Heart left ventricle (tissue), 13 donors: ENCODE results near the gene LRPAP1.
"Not testable (repeated sequence)": the region's sequence is repeated elsewhere in the genome, so short reads cannot be mapped to it uniquely, and the experiment has no call there.

Experiments used
- POLR2A ChIP-seq, 2 donors: fragments of 450-650 bp; IDR thresholded peaks; one replicate each; pipeline ENCODE4 v1.6.1; 2017; ENCODE audit warnings: antibody characterized with exemption in 2 of 2, mild to moderate bottlenecking in 2 of 2, moderate library complexity in 2 of 2
- TF ChIP-seq, protein P1 (sequence below), 12 donors: fragments of 200-600 bp; sonication (generic) in 4 of 12; IDR thresholded peaks; one replicate each; pipeline versions ENCODE4 v1.5.0 to v1.8.0; 2018 to 2022; ENCODE audit warnings: antibody characterized with exemption in 12 of 12, mild to moderate bottlenecking in 5 of 12
- donor health status: ischemic (EF 13 %, LVEDD 7.1; RV severe dilation, severe dysfunction).
- donor health status: DM: no; HTN: yes; CAD: no.
- donor health status: DM: no; HTN: no; CAD: no.
- donor health status: ischemic (EF 25% LVEDD 6.9; RV normal size, moderate dysfunction).
- donor health status: ischemic (EF 25% LVEDD 5.7; RV mildly dilated, moderate dysfunction).
- donor health status: ischemic (EF 35%, LVEDD 5.7; RV mildly dilated, moderate dysfunction).
- donor health status: nonischemic (EF 11% LVEDD 7.7; RV severe dilation, severe dysfunction).
- donor health status: DM: yes; HTN: yes; CAD: no.
- donor health status: PGD.
- donor health status: ischemic (EF 29% LVEDD 5.4; RV normal size, mild dysfunction).
- donor health status: nonischemic (EF 23%, LVEDD 6.1; RV moderate dilation, normal function).

DNA sequence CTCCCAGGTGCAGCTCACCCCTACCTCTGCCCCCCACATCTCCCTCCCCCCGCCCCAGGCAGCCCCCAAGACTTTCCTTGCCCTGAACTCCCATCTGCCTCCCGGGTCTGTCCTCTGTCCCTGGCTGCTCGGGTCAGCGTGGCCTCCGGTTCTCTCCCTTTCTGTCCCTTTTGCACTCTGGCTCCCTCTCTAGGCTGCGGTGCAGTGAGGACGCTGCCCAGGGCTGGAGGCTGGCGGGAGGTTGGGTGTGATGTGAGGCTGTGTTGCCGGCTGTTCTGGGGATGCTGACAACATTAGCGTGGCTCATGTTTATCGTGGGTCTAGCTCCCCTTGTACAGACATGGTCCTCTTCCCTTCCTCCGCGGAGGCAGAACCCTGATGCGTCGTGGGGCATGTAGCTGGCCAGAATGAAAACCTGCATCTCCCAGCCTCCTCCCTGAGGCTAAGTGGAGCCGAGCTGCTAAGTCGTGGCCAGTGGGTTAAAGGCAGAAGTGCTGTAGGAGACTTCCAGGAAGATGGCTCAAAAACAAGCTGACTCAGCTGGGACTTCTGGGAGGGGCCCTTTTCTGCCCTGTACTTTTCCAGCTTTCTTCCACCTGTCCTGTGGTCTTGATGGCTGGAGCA, 24.1 kb upstream of the LRPAP1 start:
- TF ChIP-seq, protein P1, sequence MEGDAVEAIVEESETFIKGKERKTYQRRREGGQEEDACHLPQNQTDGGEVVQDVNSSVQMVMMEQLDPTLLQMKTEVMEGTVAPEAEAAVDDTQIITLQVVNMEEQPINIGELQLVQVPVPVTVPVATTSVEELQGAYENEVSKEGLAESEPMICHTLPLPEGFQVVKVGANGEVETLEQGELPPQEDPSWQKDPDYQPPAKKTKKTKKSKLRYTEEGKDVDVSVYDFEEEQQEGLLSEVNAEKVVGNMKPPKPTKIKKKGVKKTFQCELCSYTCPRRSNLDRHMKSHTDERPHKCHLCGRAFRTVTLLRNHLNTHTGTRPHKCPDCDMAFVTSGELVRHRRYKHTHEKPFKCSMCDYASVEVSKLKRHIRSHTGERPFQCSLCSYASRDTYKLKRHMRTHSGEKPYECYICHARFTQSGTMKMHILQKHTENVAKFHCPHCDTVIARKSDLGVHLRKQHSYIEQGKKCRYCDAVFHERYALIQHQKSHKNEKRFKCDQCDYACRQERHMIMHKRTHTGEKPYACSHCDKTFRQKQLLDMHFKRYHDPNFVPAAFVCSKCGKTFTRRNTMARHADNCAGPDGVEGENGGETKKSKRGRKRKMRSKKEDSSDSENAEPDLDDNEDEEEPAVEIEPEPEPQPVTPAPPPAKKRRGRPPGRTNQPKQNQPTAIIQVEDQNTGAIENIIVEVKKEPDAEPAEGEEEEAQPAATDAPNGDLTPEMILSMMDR (IDR thresholded peaks at IDR 0.05), result not testable (repeated sequence)
- TF ChIP-seq POLR2A (IDR thresholded peaks at IDR 0.05), result not testable (repeated sequence)
